ENCODE results near the gene METTL13.

METTL13 gene

GRCh38 chr1:171814692-171815091 lies 33.2 kb downstream of the METTL13 start:
- no peak for TF ChIP-seq FOXP2 (optimal IDR thresholded peaks at IDR 0.05; ENCODE audit: borderline replicate concordance, extremely low read depth, extremely low read length, insufficient read depth)
- no peak for TF ChIP-seq POLR2AphosphoS5 (IDR thresholded peaks at IDR 0.05; ENCODE audit: low read depth, low read length)
- no peak for TF ChIP-seq REST (IDR thresholded peaks at IDR 0.05; ENCODE audit: insufficient read depth in 1 of 2, low read depth in 2 of 2, low read length in 2 of 2)
- TF ChIP-seq TAF1 (IDR thresholded peaks at IDR 0.05; ENCODE audit: borderline replicate concordance, insufficient read depth, low read length) = no peak

- TF ChIP-seq REST (IDR thresholded peaks at IDR 0.05; ENCODE audit: insufficient read depth in 1 of 2, low read depth in 2 of 2, low read length in 2 of 2) (no peak), SIN3A (IDR thresholded peaks at IDR 0.05; ENCODE audit: borderline replicate concordance, insufficient read depth, low read length) (no peak), FOXP2 (optimal IDR thresholded peaks at IDR 0.05; ENCODE audit: borderline replicate concordance, extremely low read depth, extremely low read length, insufficient read depth) (no peak), POLR2AphosphoS5 (IDR thresholded peaks at IDR 0.05; ENCODE audit: low read depth, low read length) (no peak), TAF1 (IDR thresholded peaks at IDR 0.05; ENCODE audit: borderline replicate concordance, insufficient read depth, low read length) (no peak)
Measured at GRCh38 chr1:171816300-171816901, 34.9 kb downstream of the METTL13 start.

- 0 out of 2 replicates have a peak, but pooled peaks have one; percentile 15 for TF ChIP-seq TAF1 (IDR thresholded peaks at IDR 0.05; ENCODE audit: borderline replicate concordance, insufficient read depth, low read length)
- no peak for TF ChIP-seq SIN3A (IDR thresholded peaks at IDR 0.05; ENCODE audit: borderline replicate concordance, insufficient read depth, low read length)
- peak; percentile 97 for TF ChIP-seq FOXP2 (optimal IDR thresholded peaks at IDR 0.05; ENCODE audit: borderline replicate concordance, extremely low read depth, extremely low read length, insufficient read depth)
- TF ChIP-seq POLR2AphosphoS5 (IDR thresholded peaks at IDR 0.05; ENCODE audit: low read depth, low read length) = no peak
- TF ChIP-seq REST (IDR thresholded peaks at IDR 0.05; ENCODE audit: insufficient read depth in 1 of 2, low read depth in 2 of 2, low read length in 2 of 2) = no peak
Measured at GRCh38 chr1:171817511-171818265, 36.2 kb downstream of the METTL13 start.

- no peak for TF ChIP-seq POLR2AphosphoS5 (IDR thresholded peaks at IDR 0.05; ENCODE audit: low read depth, low read length)
- no peak for TF ChIP-seq TAF1 (IDR thresholded peaks at IDR 0.05; ENCODE audit: borderline replicate concordance, insufficient read depth, low read length)
- no peak for TF ChIP-seq SIN3A (IDR thresholded peaks at IDR 0.05; ENCODE audit: borderline replicate concordance, insufficient read depth, low read length)
- no peak for TF ChIP-seq FOXP2 (optimal IDR thresholded peaks at IDR 0.05; ENCODE audit: borderline replicate concordance, extremely low read depth, extremely low read length, insufficient read depth)
- no peak for TF ChIP-seq REST (IDR thresholded peaks at IDR 0.05; ENCODE audit: insufficient read depth in 1 of 2, low read depth in 2 of 2, low read length in 2 of 2)
Measured at GRCh38 chr1:171819946-171820345, 38.5 kb downstream of the METTL13 start.
